DMS153 (cell line): Measurements from ENCODE around the gene KIF2B.
"Not testable (repeated sequence)": the region's sequence is repeated elsewhere in the genome, so short reads cannot be mapped to it uniquely, and the experiment has no call there.

Experiments used
- DNase-seq: peaks from one replicate; lab custom pipeline; 2025; lab: John Stamatoyannopoulos, UW

KIF2B gene, protein sequence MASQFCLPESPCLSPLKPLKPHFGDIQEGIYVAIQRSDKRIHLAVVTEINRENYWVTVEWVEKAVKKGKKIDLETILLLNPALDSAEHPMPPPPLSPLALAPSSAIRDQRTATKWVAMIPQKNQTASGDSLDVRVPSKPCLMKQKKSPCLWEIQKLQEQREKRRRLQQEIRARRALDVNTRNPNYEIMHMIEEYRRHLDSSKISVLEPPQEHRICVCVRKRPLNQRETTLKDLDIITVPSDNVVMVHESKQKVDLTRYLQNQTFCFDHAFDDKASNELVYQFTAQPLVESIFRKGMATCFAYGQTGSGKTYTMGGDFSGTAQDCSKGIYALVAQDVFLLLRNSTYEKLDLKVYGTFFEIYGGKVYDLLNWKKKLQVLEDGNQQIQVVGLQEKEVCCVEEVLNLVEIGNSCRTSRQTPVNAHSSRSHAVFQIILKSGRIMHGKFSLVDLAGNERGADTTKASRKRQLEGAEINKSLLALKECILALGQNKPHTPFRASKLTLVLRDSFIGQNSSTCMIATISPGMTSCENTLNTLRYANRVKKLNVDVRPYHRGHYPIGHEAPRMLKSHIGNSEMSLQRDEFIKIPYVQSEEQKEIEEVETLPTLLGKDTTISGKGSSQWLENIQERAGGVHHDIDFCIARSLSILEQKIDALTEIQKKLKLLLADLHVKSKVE

GRCh38 chr17:53822764-53823163 lies at the start of gene KIF2B:
Gene KIF2B, plus strand, starts transcription at chr17:53822927. Its CDS starts 107 bp downstream, at chr17:53823034.
- DNase-seq: no peak

GRCh38 chr17:53780320-53780719 lies 42.4 kb upstream of the KIF2B start:
- DNase-seq: no peak

- no peak for DNase-seq
Observed at GRCh38 chr17:53791551-53791950, 31.2 kb upstream of the KIF2B start.

DNA sequence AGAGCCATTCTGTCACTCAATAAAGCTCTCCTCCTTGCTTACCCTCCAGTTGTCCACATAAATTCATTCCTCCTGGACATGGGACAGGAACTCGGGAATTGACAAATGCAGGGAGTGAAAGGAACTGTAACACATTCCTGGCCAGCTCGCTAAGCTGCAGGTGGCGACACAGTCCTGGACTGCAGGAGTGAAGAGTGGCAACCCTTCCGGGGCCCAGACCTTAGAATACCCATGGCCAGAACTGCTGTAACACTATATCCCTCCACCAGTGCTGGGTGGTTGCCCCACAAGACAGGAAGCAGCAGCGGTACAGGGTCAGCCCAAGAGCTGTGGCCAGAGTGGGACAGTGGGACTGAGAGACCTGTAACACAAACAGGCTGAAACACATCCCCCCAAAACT lies 30.3 kb upstream of the KIF2B start:
- DNase-seq: no peak

- DNase-seq: no peak
Observed at GRCh38 chr17:53792997-53793396, 29.7 kb upstream of the KIF2B start.

DNA sequence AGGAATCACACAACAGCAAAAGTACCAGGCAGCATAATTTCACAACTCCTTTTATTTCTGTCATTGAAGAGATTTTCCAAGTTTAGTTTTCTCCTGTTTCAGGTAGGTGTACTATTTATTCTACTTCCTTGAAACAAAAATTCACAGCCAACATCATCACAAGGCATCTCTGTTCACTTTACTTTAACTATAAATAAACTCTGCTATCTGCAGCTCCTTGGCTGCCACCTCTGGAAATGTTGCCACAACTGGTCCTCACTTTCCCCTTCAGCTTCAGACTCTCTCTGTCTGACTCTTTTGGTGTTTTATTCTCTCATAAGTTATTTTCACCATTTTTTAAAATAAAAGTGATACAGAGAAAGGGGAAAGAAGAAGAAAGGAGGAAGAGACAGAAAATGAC lies 27.9 kb upstream of the KIF2B start:
- no peak for DNase-seq

GRCh38 chr17:53796642-53797041 lies 26.1 kb upstream of the KIF2B start:
- DNase-seq: no peak

DNA sequence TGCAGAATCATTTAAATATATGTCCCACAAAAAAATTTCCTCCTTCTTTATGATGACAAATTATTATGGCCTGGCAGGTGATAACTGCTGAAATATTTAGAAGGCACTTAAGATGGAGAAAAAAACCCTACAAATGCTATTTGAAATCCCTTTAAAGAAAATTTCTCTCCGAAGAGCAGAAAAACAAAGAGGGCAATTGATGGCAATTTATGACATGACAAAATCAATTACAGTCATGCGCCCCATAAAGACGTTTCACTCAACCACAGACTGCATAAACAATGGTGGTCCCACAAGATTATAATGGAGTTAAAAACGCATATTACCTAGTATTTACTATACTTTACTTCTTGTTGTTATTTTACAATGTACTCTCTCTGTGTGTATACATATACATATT lies 25.2 kb upstream of the KIF2B start:
- no peak for DNase-seq

DNA sequence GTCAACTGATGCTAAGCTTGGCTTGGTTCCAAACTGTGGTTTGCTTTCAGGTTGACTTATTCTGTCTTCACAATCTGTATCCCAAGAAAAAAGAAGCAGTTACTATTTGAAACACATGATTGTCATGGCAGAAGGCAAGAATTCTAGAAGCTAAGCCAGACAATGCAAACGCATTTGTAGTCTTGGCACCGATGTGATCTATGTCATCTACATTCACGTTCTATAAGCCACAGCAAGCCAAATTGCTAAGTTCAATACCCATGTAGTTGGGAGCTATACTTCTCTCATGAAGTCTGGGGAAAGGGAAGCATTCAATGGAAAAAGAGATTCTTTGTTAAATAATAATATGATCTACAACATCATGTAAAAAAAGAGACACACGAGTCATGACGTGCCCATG lies 18.3 kb upstream of the KIF2B start:
- DNase-seq: no peak

DNA sequence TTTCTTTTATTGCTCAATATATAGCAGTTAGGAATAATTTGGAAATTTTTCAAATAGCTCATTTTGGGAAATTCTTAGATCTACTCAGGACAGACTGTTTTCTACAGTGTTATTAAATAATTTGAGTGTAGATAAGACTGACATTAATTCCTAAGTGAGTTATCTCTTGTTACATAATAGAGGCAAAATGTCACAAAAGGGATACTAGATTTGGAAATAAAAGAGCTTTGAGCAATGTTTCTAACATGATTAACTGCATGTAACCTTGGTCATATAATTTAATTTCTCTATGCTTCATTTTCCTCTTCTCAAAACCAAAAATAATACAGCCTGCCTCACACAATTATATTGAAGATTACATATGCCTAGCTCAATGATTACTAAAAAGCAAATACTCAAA lies 16.3 kb upstream of the KIF2B start:
- no peak for DNase-seq

DNA sequence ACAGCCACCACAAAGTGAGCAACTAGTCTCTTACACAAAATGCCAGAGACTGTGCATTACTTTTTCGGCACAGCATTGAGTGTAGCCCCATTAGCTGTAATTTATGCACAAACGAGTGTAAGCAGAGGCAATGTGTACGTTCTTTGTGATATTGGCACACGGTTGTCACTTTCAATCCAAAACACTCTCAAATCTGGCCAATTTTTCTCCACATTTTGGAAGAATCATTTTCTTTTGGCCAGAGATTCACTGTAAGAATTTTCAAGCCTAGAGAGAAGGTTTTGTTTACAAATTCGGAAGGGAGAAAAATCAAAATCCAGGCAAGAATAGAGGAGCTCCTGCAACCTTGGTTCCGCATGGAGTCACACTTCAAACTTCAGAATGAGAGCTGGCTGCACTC lies 15.4 kb upstream of the KIF2B start:
- no peak for DNase-seq

DNA sequence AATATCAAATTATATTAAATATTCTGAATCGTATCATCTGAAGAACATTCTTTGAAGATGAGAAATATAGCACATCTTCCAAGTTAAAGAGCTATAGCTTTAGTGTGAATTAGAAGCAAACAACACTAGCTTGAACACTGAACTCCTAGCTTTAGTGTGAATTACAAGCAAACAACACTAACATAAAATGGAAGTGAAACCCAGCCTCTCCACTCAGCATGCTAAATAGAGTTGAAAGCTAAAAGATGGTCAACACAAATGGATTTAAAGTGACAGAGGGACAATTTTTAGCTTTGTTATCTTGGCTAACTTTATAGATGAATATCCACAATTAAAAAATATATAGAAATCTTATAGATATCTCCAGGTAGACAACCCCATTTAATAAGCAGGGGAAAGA lies 4.5 kb upstream of the KIF2B start:
- no peak for DNase-seq

- DNase-seq: no peak
Observed at GRCh38 chr17:53818929-53819328, 3.8 kb upstream of the KIF2B start.

- no peak for DNase-seq
Observed at GRCh38 chr17:53819956-53820355, 2.8 kb upstream of the KIF2B start.

DNA sequence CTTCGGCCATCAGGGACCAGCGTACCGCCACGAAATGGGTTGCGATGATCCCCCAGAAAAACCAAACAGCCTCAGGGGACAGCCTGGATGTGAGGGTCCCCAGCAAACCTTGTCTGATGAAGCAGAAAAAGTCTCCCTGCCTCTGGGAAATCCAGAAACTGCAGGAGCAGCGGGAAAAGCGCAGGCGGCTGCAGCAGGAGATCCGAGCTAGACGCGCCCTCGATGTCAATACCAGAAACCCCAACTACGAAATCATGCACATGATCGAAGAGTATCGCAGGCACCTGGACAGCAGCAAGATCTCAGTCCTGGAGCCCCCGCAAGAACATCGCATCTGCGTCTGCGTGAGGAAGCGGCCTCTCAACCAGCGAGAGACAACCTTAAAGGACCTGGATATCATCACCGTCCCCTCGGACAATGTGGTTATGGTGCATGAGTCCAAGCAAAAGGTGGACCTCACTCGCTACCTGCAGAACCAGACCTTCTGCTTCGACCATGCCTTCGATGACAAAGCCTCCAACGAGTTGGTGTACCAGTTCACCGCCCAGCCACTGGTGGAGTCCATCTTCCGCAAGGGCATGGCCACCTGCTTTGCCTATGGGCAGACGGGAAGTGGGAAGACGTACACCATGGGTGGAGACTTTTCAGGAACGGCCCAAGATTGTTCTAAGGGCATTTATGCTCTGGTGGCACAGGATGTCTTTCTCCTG lies 769 bp downstream of the KIF2B start:
- no peak for DNase-seq

DNA sequence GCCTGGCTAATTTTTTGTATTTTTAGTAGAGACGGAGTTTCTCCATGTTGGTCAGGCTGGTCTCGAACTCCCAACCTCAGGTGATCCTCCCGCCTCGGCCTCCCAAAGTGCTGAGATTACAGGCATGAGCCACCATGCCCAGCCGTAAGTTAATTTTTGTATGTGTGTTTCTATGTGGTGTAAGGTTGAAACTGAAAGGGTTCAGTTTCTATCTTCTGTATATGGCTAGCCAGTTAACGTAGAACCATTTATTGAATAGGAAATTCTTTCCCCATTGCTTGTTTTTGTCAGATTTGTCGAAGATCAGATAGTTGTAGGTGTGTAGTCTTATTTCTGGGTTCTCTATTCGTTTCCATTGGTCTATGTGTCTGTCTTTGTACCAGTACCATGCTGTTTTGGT lies 12.0 kb downstream of the KIF2B start:
- not testable (repeated sequence) for DNase-seq

- DNase-seq: no peak
Observed at GRCh38 chr17:53837131-53837530, 14.4 kb downstream of the KIF2B start.

- DNase-seq: no peak
Observed at GRCh38 chr17:53844491-53845107, 21.9 kb downstream of the KIF2B start.

GRCh38 chr17:53871128-53871527 lies 48.4 kb downstream of the KIF2B start:
- DNase-seq: not testable (repeated sequence)
